IMR-90 (cell line): ENCODE measurements around the gene SHB. TPM values are rescaled to one million over a fixed set of nuclear protein-coding genes. Genes with fewer than 3 reads are reported as not detected.

Source experiments
- ATAC-seq: fragments of 200-7000 bp; cut with Tn5 transposase; 2 replicates; pipeline ENCODE4 v1.9.1; 2020; ENCODE audit warnings: low read depth, mild to moderate bottlenecking, moderate library complexity
- BruUV-seq: library from RNA; stranded (reverse); fragments of 400-500 nt; replicated peaks from 2 replicates; lab custom pipeline; 2021; lab: Mats Ljungman, UMichigan
- CTCF ChIA-PET: fragments of 300-600 bp; formaldehyde crosslinking; extraction: SDS; loops from one replicate; lab custom pipeline; 2021; ENCODE audit warnings: antibody characterized with exemption; lab: Yijun Ruan, JAX
- POLR2A ChIA-PET: fragments of 300-600 bp; sonication (Branson Sonifier 250); formaldehyde crosslinking; loops from one replicate; lab custom pipeline; 2022; ENCODE audit warnings: antibody characterized with exemption; ENCODE audit not compliant: unreplicated experiment; lab: Charles Lee
- DNase-seq: peaks from one replicate; pipeline ENCODE4 v3.0.0; 2013
- H2AFZ ChIP-seq: replicated peaks from 2 replicates; pipeline ENCODE3; 2013; ENCODE audit warnings: low read length, mild to moderate bottlenecking; ENCODE audit not compliant: poor library complexity
- H2AK5ac ChIP-seq: 2 replicates; pipeline ENCODE4 v1.6.1; 2013; ENCODE audit warnings: low read depth, low read length, inconsistent platforms
- H2AK9ac ChIP-seq: replicated peaks from 2 replicates; pipeline ENCODE3; 2013; ENCODE audit warnings: mild to moderate bottlenecking, low read depth, low read length, moderate library complexity; ENCODE audit not compliant: poor library complexity
- H2BK120ac ChIP-seq: 2 replicates; pipeline ENCODE4 v1.6.1; 2013; ENCODE audit warnings: low read depth, low read length, inconsistent platforms
- H2BK15ac ChIP-seq: 3 replicates; pipeline ENCODE4 v1.6.1; 2013; ENCODE audit warnings: low read depth, low read length, inconsistent platforms
- H2BK20ac ChIP-seq: 2 replicates; pipeline ENCODE4 v1.6.1; 2013; ENCODE audit warnings: low read depth, mild to moderate bottlenecking, inconsistent platforms, low read length, moderate library complexity
- H2BK5ac ChIP-seq: 2 replicates; pipeline ENCODE4 v1.6.1; 2013; ENCODE audit warnings: mild to moderate bottlenecking, low read depth, low read length, inconsistent platforms; ENCODE audit not compliant: poor library complexity, severe bottlenecking
- H3K14ac ChIP-seq: replicated peaks from 2 replicates; pipeline ENCODE4 v1.6.1; 2013; ENCODE audit warnings: low read depth, low read length, inconsistent platforms
- H3K18ac ChIP-seq: 2 replicates; pipeline ENCODE4 v1.6.1; 2013; ENCODE audit warnings: low read depth, low read length, control low read depth
- H3K23ac ChIP-seq: 2 replicates; pipeline ENCODE4 v1.6.1; 2013; ENCODE audit warnings: low read depth, low read length, inconsistent platforms
- H3K27ac ChIP-seq: 2 replicates; pipeline ENCODE4 v1.5.1; 2013; ENCODE audit warnings: mild to moderate bottlenecking, control low read depth, low read length; ENCODE audit not compliant: insufficient read depth
- H3K27me3 ChIP-seq: 2 replicates; pipeline ENCODE4 v1.6.1; 2013; ENCODE audit warnings: low read length; ENCODE audit not compliant: control insufficient read depth, insufficient read depth
- H3K36me3 ChIP-seq: 2 replicates; pipeline ENCODE4 v1.6.1; 2013; ENCODE audit warnings: low read length, mixed read lengths; ENCODE audit not compliant: control insufficient read depth, insufficient read depth
- H3K4ac ChIP-seq: 2 replicates; pipeline ENCODE4 v1.6.1; 2013; ENCODE audit warnings: low read depth, low read length, inconsistent platforms
- H3K4me1 ChIP-seq: 2 replicates; pipeline ENCODE4 v1.6.1; 2013; ENCODE audit warnings: low read length, mixed read lengths; ENCODE audit not compliant: control insufficient read depth, insufficient read depth
- H3K4me2 ChIP-seq: 2 replicates; pipeline ENCODE4 v1.6.1; 2013; ENCODE audit warnings: low read depth, mild to moderate bottlenecking, control low read depth, low read length, moderate library complexity
- H3K4me3 ChIP-seq: 2 replicates; pipeline ENCODE4 v1.5.1; 2013; ENCODE audit warnings: low read depth, mild to moderate bottlenecking, control low read depth, low read length, moderate library complexity; ENCODE audit not compliant: insufficient read depth
- H3K56ac ChIP-seq: 2 replicates; pipeline ENCODE4 v1.6.1; 2013; ENCODE audit warnings: low read length, inconsistent platforms; ENCODE audit not compliant: insufficient read depth; ENCODE audit errors: extremely low read depth
- H3K79me1 ChIP-seq, 2 experiments: 2 replicates each; pipeline ENCODE4 v1.6.1; 2013; ENCODE audit warnings: low read length in 2 of 2, inconsistent platforms in 1 of 2, low read depth in 1 of 2
- H3K9ac ChIP-seq: 2 replicates; pipeline ENCODE4 v1.6.1; 2013; ENCODE audit warnings: low read depth, low read length, control low read depth
- H3K9me1 ChIP-seq: 2 replicates; pipeline ENCODE4 v1.6.1; 2013; ENCODE audit warnings: low read length, inconsistent platforms; ENCODE audit not compliant: insufficient read depth
- H3K9me3 ChIP-seq: 2 replicates; pipeline ENCODE4 v1.6.1; 2013; ENCODE audit warnings: low read length; ENCODE audit not compliant: control insufficient read depth, insufficient read depth
- H4K20me1 ChIP-seq: 2 replicates; pipeline ENCODE4 v1.6.1; 2013; ENCODE audit warnings: low read length, inconsistent platforms; ENCODE audit not compliant: insufficient read depth
- H4K5ac ChIP-seq: 2 replicates; pipeline ENCODE4 v1.6.1; 2013; ENCODE audit warnings: mild to moderate bottlenecking, low read depth, low read length, control low read depth
- H4K8ac ChIP-seq, 2 experiments: 2 replicates each; pipeline ENCODE4 v1.6.1; 2013; ENCODE audit warnings: low read depth in 2 of 2, low read length in 2 of 2, control low read depth in 1 of 2, inconsistent platforms in 1 of 2
- H4K91ac ChIP-seq: 2 replicates; pipeline ENCODE4 v1.6.1; 2013; ENCODE audit warnings: low read depth, low read length, inconsistent platforms; ENCODE audit not compliant: insufficient read depth
- BHLHE40 ChIP-seq: fragments of 150-350 bp; IDR thresholded peaks from 2 replicates; pipeline ENCODE4 v1.6.1; 2016; ENCODE audit warnings: mild to moderate bottlenecking, low read depth, low read length
- CEBPB ChIP-seq: IDR thresholded peaks from 2 replicates; pipeline ENCODE4 v1.6.1; 2012; ENCODE audit warnings: low read depth, low read length, improper control_type of control experiment
- MAFK ChIP-seq: IDR thresholded peaks from 2 replicates; pipeline ENCODE4 v1.6.1; 2012; ENCODE audit warnings: low read depth, low read length, improper control_type of control experiment
- MAZ ChIP-seq: IDR thresholded peaks from 2 replicates; pipeline ENCODE4 v1.6.1; 2012; ENCODE audit warnings: low read depth, mild to moderate bottlenecking, low read length, improper control_type of control experiment, moderate library complexity, borderline replicate concordance
- MXI1 ChIP-seq: IDR thresholded peaks from 2 replicates; pipeline ENCODE4 v1.6.1; 2012; ENCODE audit warnings: low read depth, mild to moderate bottlenecking, low read length, moderate library complexity, borderline replicate concordance
- NFE2L2 ChIP-seq: fragments of 150-350 bp; IDR thresholded peaks from 2 replicates; pipeline ENCODE4 v1.6.1; 2016; ENCODE audit warnings: low read depth, mild to moderate bottlenecking, low read length
- POLR2A ChIP-seq: IDR thresholded peaks from 2 replicates; pipeline ENCODE4 v1.6.1; 2012; ENCODE audit warnings: mild to moderate bottlenecking, low read depth, low read length
- RAD21 ChIP-seq: IDR thresholded peaks from 2 replicates; pipeline ENCODE4 v1.6.1; 2012; ENCODE audit warnings: low read length, improper control_type of control experiment
- RCOR1 ChIP-seq: IDR thresholded peaks from 2 replicates; pipeline ENCODE4 v1.6.1; 2012; ENCODE audit warnings: mild to moderate bottlenecking, low read length, improper control_type of control experiment; ENCODE audit not compliant: insufficient replicate concordance
- RFX5 ChIP-seq: IDR thresholded peaks from 2 replicates; pipeline ENCODE4 v1.8.0; 2012; ENCODE audit warnings: low read depth, mild to moderate bottlenecking, low read length, moderate library complexity
- SMC3 ChIP-seq: fragments of 150-350 bp; IDR thresholded peaks from 2 replicates; pipeline ENCODE4 v1.6.1; 2016; ENCODE audit warnings: low read depth, mild to moderate bottlenecking, antibody characterized with exemption, low read length, moderate library complexity
- USF2 ChIP-seq: fragments of 150-350 bp; IDR thresholded peaks from 2 replicates; pipeline ENCODE4 v1.6.1; 2017; ENCODE audit warnings: mild to moderate bottlenecking, antibody characterized with exemption, low read length, low read depth
- WGBS, 2 experiments: methylation state at CpG; one replicate each; pipeline versions ENCODE4 v1.1.5 to v1.1.7; 2013; ENCODE audit warnings: missing lambda C conversion rate in 2 of 2; ENCODE audit not compliant: insufficient read length in 1 of 2; ENCODE audit errors: extremely low coverage in 2 of 2; 5-methylcytosine and 5-hydroxymethylcytosine counted together
- dilution Hi-C: fragments of 300-500 bp; cut with HindIII; formaldehyde crosslinking; loops from one replicate; pipeline ENCODE4 v1.14.3; 2018; ENCODE audit warnings: low sequenced_read_pairs; ENCODE audit not compliant: unreplicated experiment
- in situ Hi-C: fragments of 300-500 bp; cut with MboI; formaldehyde crosslinking; loops from 3 replicates; pipeline ENCODE4 v1.14.3; 2019; ENCODE audit warnings: low sequenced_read_pairs, inconsistent platforms, mixed read lengths
- intact Hi-C: fragments of 100-400 bp; cut with micrococcal nuclease; formaldehyde crosslinking; loops from 2 replicates; pipeline ENCODE4 v1.10.0; 2022
- polyA plus RNA-seq, 3 experiments: library from polyadenylated mRNA; depleted of rRNA; stranded (reverse); fragments of >200 nt; gene quantifications; 2 replicates each; pipeline ENCODE4 v1.2.3, GENCODE V29; 2012; ENCODE audit warnings: low replicate concordance in 1 of 3
- total RNA-seq: library from RNA; depleted of rRNA; stranded (reverse); fragments of >200 nt; gene quantifications from 2 replicates; pipeline ENCODE4 v1.2.3, GENCODE V29; 2012
- TF ChIP-seq, protein P1 (sequence below): conservative IDR thresholded peaks from 2 replicates; pipeline ENCODE4 v1.5.1; 2012; ENCODE audit warnings: mild to moderate bottlenecking, low read depth, low read length, improper control_type of control experiment
- TF ChIP-seq, protein P2 (sequence below): fragments of 150-350 bp; IDR thresholded peaks from 2 replicates; pipeline ENCODE4 v1.6.1; 2016; ENCODE audit warnings: low read depth, mild to moderate bottlenecking, low read length, moderate library complexity, borderline replicate concordance

Gene SHB
- total and polyA plus RNA-seq, 2 of the 4 experiments (the other 2 are of a cell fraction) = 6.1 to 20.4 TPM

- Histone ChIP-seq H4K5ac (peak overlapping the region; percentile 32; the same call in 1 of the 2 replicates), H3K79me1 (peaks cover 47 to 95% of the 10 kb centered on the region in 2 experiments), H3K4me3 (no peak overlapping the region), H3K9me3 (no peaks in the 10 kb centered on the region), H3K56ac (no peak overlapping the region), H2AK9ac (no peak overlapping the region), H2BK20ac (no peak overlapping the region; the same call in 1 of the 2 replicates), H3K9ac (peak overlapping the region; percentile 5; the same call in 1 of the 2 replicates), H2BK120ac (peak overlapping the region; percentile 5; the same call in 1 of the 2 replicates), H4K91ac (peak overlapping the region; percentile 17; the same call in 1 of the 2 replicates), H2AK5ac (peak overlapping the region; percentile 46), H3K9me1 (peaks cover 49% of the 10 kb centered on the region), H3K27ac (peak overlapping the region; percentile 13; the same call in 1 of the 2 replicates), H3K18ac (peak overlapping the region; percentile 18), H2BK5ac (no peak overlapping the region), H3K23ac (peak overlapping the region; percentile 21; the same call in 1 of the 2 replicates), H4K20me1 (peaks cover 46% of the 10 kb centered on the region), H3K27me3 (no peaks in the 10 kb centered on the region), H3K36me3 (peaks cover 12% of the 10 kb centered on the region), H3K14ac (peak overlapping the region; percentile 5), H2BK15ac (no peak overlapping the region), H2AFZ (no peak overlapping the region), H4K8ac (peak overlapping the region; percentile 1 to 38; a peak in 2 of 4 replicates), H3K4me1 (peaks cover 50% of the 10 kb centered on the region), H3K4me2 (no peak overlapping the region), H3K4ac (peak overlapping the region; percentile 37)
- WGBS, 2 experiments = no CpG with 5 or more reads among the region's 5 CpGs
- ChIA-PET CTCF (no interaction called here), POLR2A (no interaction called here)
- dilution Hi-C loops (no loop called here), intact Hi-C loops (loop anchor here (1.0 kb wide), 1 partner anchor 44 kb away; no protein-coding TSS in a partner anchor), in situ Hi-C loops (no loop called here)
- no TSS peak for BruUV-seq
- DNase-seq (no peak), ATAC-seq (no peak)
- TF ChIP-seq MAZ (no peak), RFX5 (no peak), MAFK (no peak), BHLHE40 (no peak), RAD21 (no peak), NFE2L2 (no peak), SMC3 (no peak), CEBPB (no peak), POLR2A (no peak), MXI1 (no peak), USF2 (no peak), RCOR1 (no peak)
- TF ChIP-seq, protein P1, sequence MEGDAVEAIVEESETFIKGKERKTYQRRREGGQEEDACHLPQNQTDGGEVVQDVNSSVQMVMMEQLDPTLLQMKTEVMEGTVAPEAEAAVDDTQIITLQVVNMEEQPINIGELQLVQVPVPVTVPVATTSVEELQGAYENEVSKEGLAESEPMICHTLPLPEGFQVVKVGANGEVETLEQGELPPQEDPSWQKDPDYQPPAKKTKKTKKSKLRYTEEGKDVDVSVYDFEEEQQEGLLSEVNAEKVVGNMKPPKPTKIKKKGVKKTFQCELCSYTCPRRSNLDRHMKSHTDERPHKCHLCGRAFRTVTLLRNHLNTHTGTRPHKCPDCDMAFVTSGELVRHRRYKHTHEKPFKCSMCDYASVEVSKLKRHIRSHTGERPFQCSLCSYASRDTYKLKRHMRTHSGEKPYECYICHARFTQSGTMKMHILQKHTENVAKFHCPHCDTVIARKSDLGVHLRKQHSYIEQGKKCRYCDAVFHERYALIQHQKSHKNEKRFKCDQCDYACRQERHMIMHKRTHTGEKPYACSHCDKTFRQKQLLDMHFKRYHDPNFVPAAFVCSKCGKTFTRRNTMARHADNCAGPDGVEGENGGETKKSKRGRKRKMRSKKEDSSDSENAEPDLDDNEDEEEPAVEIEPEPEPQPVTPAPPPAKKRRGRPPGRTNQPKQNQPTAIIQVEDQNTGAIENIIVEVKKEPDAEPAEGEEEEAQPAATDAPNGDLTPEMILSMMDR = no peak
- TF ChIP-seq, protein P2, sequence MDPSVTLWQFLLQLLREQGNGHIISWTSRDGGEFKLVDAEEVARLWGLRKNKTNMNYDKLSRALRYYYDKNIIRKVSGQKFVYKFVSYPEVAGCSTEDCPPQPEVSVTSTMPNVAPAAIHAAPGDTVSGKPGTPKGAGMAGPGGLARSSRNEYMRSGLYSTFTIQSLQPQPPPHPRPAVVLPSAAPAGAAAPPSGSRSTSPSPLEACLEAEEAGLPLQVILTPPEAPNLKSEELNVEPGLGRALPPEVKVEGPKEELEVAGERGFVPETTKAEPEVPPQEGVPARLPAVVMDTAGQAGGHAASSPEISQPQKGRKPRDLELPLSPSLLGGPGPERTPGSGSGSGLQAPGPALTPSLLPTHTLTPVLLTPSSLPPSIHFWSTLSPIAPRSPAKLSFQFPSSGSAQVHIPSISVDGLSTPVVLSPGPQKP = no peak
These were observed 72.8 kb downstream of the SHB start for GRCh38 chr9:37995961-37996818.
